Esophagus muscularis mucosa (tissue), 4 donors: ENCODE data around the gene SIX2.

Experiments used
- CTCF ChIP-seq, 3 experiments: fragments of 200-600 bp in 2 of 3; fragments of 450-650 bp in 1 of 3; sonication (generic) in 2 of 3; IDR thresholded peaks; one replicate each; pipeline ENCODE4 v1.5.1; 2017 to 2019; ENCODE audit warnings: antibody characterized with exemption in 3 of 3, mild to moderate bottlenecking in 2 of 3, moderate library complexity in 1 of 3
- EP300 ChIP-seq: sonication (generic); formaldehyde crosslinking; IDR thresholded peaks from one replicate; pipeline ENCODE4 v1.6.1; 2017; ENCODE audit warnings: antibody characterized with exemption
- POLR2A ChIP-seq: fragments of 450-650 bp; IDR thresholded peaks from one replicate; pipeline ENCODE4 v1.6.1; 2017; ENCODE audit warnings: antibody characterized with exemption, moderate library complexity, mild to moderate bottlenecking, low read depth
- POLR2AphosphoS5 ChIP-seq, 2 donors: sonication (generic); formaldehyde crosslinking; IDR thresholded peaks; one replicate each; pipeline ENCODE4 v1.6.1; 2017; ENCODE audit warnings: antibody characterized with exemption in 2 of 2

- TF ChIP-seq POLR2AphosphoS5 (IDR thresholded peaks at IDR 0.05) (no peak), CTCF (IDR thresholded peaks at IDR 0.05) (no peak), EP300 (no peak), POLR2A (no peak)
Measured at GRCh38 chr2:45004562-45005191, 4.6 kb downstream of the SIX2 start.
